ENCODE results near the gene AMOTL1.

GRCh38 chr11:94747146-94747545 is 21.0 kb upstream of the AMOTL1 start:
- TF ChIP-seq CTCF (IDR thresholded peaks at IDR 0.05; ENCODE audit: control extremely low read depth in 1 of 3, insufficient read depth in 1 of 3, low read depth in 1 of 3, low read length in 3 of 3) (no peak), JUN (IDR thresholded peaks at IDR 0.05; ENCODE audit: low read depth, low read length) (no peak), EZH2 (IDR thresholded peaks at IDR 0.05; ENCODE audit: low read depth, low read length, severe bottlenecking) (no peak), POLR2A (IDR thresholded peaks at IDR 0.05; ENCODE audit: control extremely low read depth in 1 of 2, low read depth in 2 of 2, low read length in 2 of 2) (no peak), SP1 (IDR thresholded peaks at IDR 0.05; ENCODE audit: low read depth, low read length) (no peak), JUND (IDR thresholded peaks at IDR 0.05; ENCODE audit: low read length) (no peak)
